Measurements from ENCODE around the gene ZNF862.
"Not testable (repeated sequence)": the region's sequence is repeated elsewhere in the genome, so short reads cannot be mapped to it uniquely, and the experiment has no call there.

Gene ZNF862

GRCh38 chr7:149884541-149884940 is 46.4 kb downstream of the ZNF862 start:
- Histone ChIP-seq H3K27ac (ENCODE audit: insufficient read depth, low read length, poor library complexity, severe bottlenecking) (no peak overlapping the region), H3K36me3 (ENCODE audit: control insufficient read depth, insufficient read depth, low read length) (peaks cover 9% of the 10 kb centered on the region), H3K4me3 (ENCODE audit: insufficient read depth, low read depth, low read length, poor library complexity, severe bottlenecking) (no peak overlapping the region), H3K27me3 (replicated peaks; ENCODE audit: control insufficient read depth, insufficient read depth, low read length, poor library complexity, severe bottlenecking) (no peaks in the 10 kb centered on the region), H3K9me3 (ENCODE audit: control insufficient read depth, low read length) (no peaks in the 10 kb centered on the region), H3K4me1 (ENCODE audit: control insufficient read depth, insufficient read depth, low read length, poor library complexity, severe bottlenecking) (peaks cover 6% of the 10 kb centered on the region)
- DNase-seq: no peak

- Histone ChIP-seq H3K4me3 (ENCODE audit: insufficient read depth, low read depth, low read length, poor library complexity, severe bottlenecking) (no peak overlapping the region), H3K9me3 (ENCODE audit: control insufficient read depth, low read length) (no peaks in the 10 kb centered on the region), H3K27me3 (replicated peaks; ENCODE audit: control insufficient read depth, insufficient read depth, low read length, poor library complexity, severe bottlenecking) (no peaks in the 10 kb centered on the region), H3K4me1 (ENCODE audit: control insufficient read depth, insufficient read depth, low read length, poor library complexity, severe bottlenecking) (peaks cover 6% of the 10 kb centered on the region), H3K36me3 (ENCODE audit: control insufficient read depth, insufficient read depth, low read length) (peaks cover under 1% of the 10 kb centered on the region), H3K27ac (ENCODE audit: insufficient read depth, low read length, poor library complexity, severe bottlenecking) (no peak overlapping the region)
- no peak for DNase-seq
Measured at GRCh38 chr7:149885191-149886017, 47.2 kb downstream of the ZNF862 start.

GRCh38 chr7:149886018-149886415 is 47.8 kb downstream of the ZNF862 start:
- Histone ChIP-seq H3K27me3 (replicated peaks; ENCODE audit: control insufficient read depth, insufficient read depth, low read length, poor library complexity, severe bottlenecking) (no peaks in the 10 kb centered on the region), H3K9me3 (ENCODE audit: control insufficient read depth, low read length) (no peaks in the 10 kb centered on the region), H3K27ac (ENCODE audit: insufficient read depth, low read length, poor library complexity, severe bottlenecking) (no peak overlapping the region), H3K36me3 (ENCODE audit: control insufficient read depth, insufficient read depth, low read length) (no peaks in the 10 kb centered on the region), H3K4me3 (ENCODE audit: insufficient read depth, low read depth, low read length, poor library complexity, severe bottlenecking) (no peak overlapping the region), H3K4me1 (ENCODE audit: control insufficient read depth, insufficient read depth, low read length, poor library complexity, severe bottlenecking) (peaks cover 6% of the 10 kb centered on the region)
- DNase-seq: no peak

GRCh38 chr7:149887311-149887710 is 49.1 kb downstream of the ZNF862 start:
- H3K36me3 ChIP-seq (ENCODE audit: control insufficient read depth, insufficient read depth, low read length): no peaks in the 10 kb centered on the region

GRCh38 chr7:149890715-149891114 is 52.5 kb downstream of the ZNF862 start:
- not testable (repeated sequence) for H3K36me3 ChIP-seq (ENCODE audit: control insufficient read depth, insufficient read depth, low read length); H3K4me1 ChIP-seq (ENCODE audit: control insufficient read depth, insufficient read depth, low read length, poor library complexity, severe bottlenecking); DNase-seq

More at GRCh38 chr7:149887311-149887710, 49.1 kb downstream of the ZNF862 start:
- no peak for DNase-seq
- Histone ChIP-seq H3K9me3 (ENCODE audit: control insufficient read depth, low read length) (no peaks in the 10 kb centered on the region), H3K4me3 (ENCODE audit: insufficient read depth, low read depth, low read length, poor library complexity, severe bottlenecking) (no peak overlapping the region), H3K4me1 (ENCODE audit: control insufficient read depth, insufficient read depth, low read length, poor library complexity, severe bottlenecking) (peaks cover 6% of the 10 kb centered on the region), H3K27me3 (replicated peaks; ENCODE audit: control insufficient read depth, insufficient read depth, low read length, poor library complexity, severe bottlenecking) (no peaks in the 10 kb centered on the region), H3K27ac (ENCODE audit: insufficient read depth, low read length, poor library complexity, severe bottlenecking) (no peak overlapping the region)

GRCh38 chr7:149894957-149895356 is 56.8 kb downstream of the ZNF862 start:
- not testable (repeated sequence) for H3K9me3 ChIP-seq (ENCODE audit: control insufficient read depth, low read length); DNase-seq; H3K4me1 ChIP-seq (ENCODE audit: control insufficient read depth, insufficient read depth, low read length, poor library complexity, severe bottlenecking); H3K27me3 ChIP-seq (replicated peaks; ENCODE audit: control insufficient read depth, insufficient read depth, low read length, poor library complexity, severe bottlenecking); H3K27ac ChIP-seq (ENCODE audit: insufficient read depth, low read length, poor library complexity, severe bottlenecking); H3K4me3 ChIP-seq (ENCODE audit: insufficient read depth, low read depth, low read length, poor library complexity, severe bottlenecking); H3K36me3 ChIP-seq (ENCODE audit: control insufficient read depth, insufficient read depth, low read length)

More at GRCh38 chr7:149890715-149891114, 52.5 kb downstream of the ZNF862 start:
- H3K27me3 ChIP-seq (replicated peaks; ENCODE audit: control insufficient read depth, insufficient read depth, low read length, poor library complexity, severe bottlenecking); H3K4me3 ChIP-seq (ENCODE audit: insufficient read depth, low read depth, low read length, poor library complexity, severe bottlenecking); H3K27ac ChIP-seq (ENCODE audit: insufficient read depth, low read length, poor library complexity, severe bottlenecking); H3K9me3 ChIP-seq (ENCODE audit: control insufficient read depth, low read length): not testable (repeated sequence)

- H3K36me3 ChIP-seq (ENCODE audit: control insufficient read depth, insufficient read depth, low read length); H3K4me1 ChIP-seq (ENCODE audit: control insufficient read depth, insufficient read depth, low read length, poor library complexity, severe bottlenecking); H3K4me3 ChIP-seq (ENCODE audit: insufficient read depth, low read depth, low read length, poor library complexity, severe bottlenecking); H3K9me3 ChIP-seq (ENCODE audit: control insufficient read depth, low read length); DNase-seq; H3K27me3 ChIP-seq (replicated peaks; ENCODE audit: control insufficient read depth, insufficient read depth, low read length, poor library complexity, severe bottlenecking); H3K27ac ChIP-seq (ENCODE audit: insufficient read depth, low read length, poor library complexity, severe bottlenecking): not testable (repeated sequence)
Measured at GRCh38 chr7:149907776-149908376, 69.7 kb downstream of the ZNF862 start.

- H3K4me1 ChIP-seq (ENCODE audit: control insufficient read depth, insufficient read depth, low read length, poor library complexity, severe bottlenecking); H3K27me3 ChIP-seq (replicated peaks; ENCODE audit: control insufficient read depth, insufficient read depth, low read length, poor library complexity, severe bottlenecking); DNase-seq; H3K4me3 ChIP-seq (ENCODE audit: insufficient read depth, low read depth, low read length, poor library complexity, severe bottlenecking); H3K9me3 ChIP-seq (ENCODE audit: control insufficient read depth, low read length); H3K36me3 ChIP-seq (ENCODE audit: control insufficient read depth, insufficient read depth, low read length); H3K27ac ChIP-seq (ENCODE audit: insufficient read depth, low read length, poor library complexity, severe bottlenecking): not testable (repeated sequence)
Measured at GRCh38 chr7:149910219-149910618, 72.0 kb downstream of the ZNF862 start.

GRCh38 chr7:149912126-149912525 is 74.0 kb downstream of the ZNF862 start:
- H3K27me3 ChIP-seq (replicated peaks; ENCODE audit: control insufficient read depth, insufficient read depth, low read length, poor library complexity, severe bottlenecking); H3K4me3 ChIP-seq (ENCODE audit: insufficient read depth, low read depth, low read length, poor library complexity, severe bottlenecking); H3K4me1 ChIP-seq (ENCODE audit: control insufficient read depth, insufficient read depth, low read length, poor library complexity, severe bottlenecking); H3K27ac ChIP-seq (ENCODE audit: insufficient read depth, low read length, poor library complexity, severe bottlenecking); H3K36me3 ChIP-seq (ENCODE audit: control insufficient read depth, insufficient read depth, low read length); H3K9me3 ChIP-seq (ENCODE audit: control insufficient read depth, low read length); DNase-seq: not testable (repeated sequence)
